ENCODE measurements around the gene PPDPF.

PPDPF gene

GRCh38 chr20:63553251-63553932, 32.8 kb downstream of the PPDPF start:
- DNase-seq = peak; percentile 95

GRCh38 chr20:63553933-63554290, 33.3 kb downstream of the PPDPF start, which contains the start of gene FNDC11:
Gene FNDC11 (plus strand): TSS chr20:63554159. CDS start chr20:63555664, 1,505 bp downstream.
- DNase-seq = peak; percentile 65

- no peak for DNase-seq
Measured at GRCh38 chr20:63554361-63555278, 34.1 kb downstream of the PPDPF start.

- no peak for DNase-seq
Measured at GRCh38 chr20:63555661-63556381, 35.3 kb downstream of the PPDPF start.

GRCh38 chr20:63556873-63557478, 36.4 kb downstream of the PPDPF start:
- no peak for DNase-seq

- DNase-seq = no peak
Measured at GRCh38 chr20:63557481-63557891, 36.9 kb downstream of the PPDPF start.

- no peak for DNase-seq
Measured at GRCh38 chr20:63558804-63559484, 38.4 kb downstream of the PPDPF start.

- DNase-seq = peak; percentile 69
Measured at GRCh38 chr20:63559485-63560332, 39.1 kb downstream of the PPDPF start.

GRCh38 chr20:63560333-63560805, 39.8 kb downstream of the PPDPF start:
- no peak for DNase-seq

GRCh38 chr20:63560856-63561609, 40.5 kb downstream of the PPDPF start:
- DNase-seq = no peak

- DNase-seq = no peak
Measured at GRCh38 chr20:63561624-63562396, 41.2 kb downstream of the PPDPF start.

GRCh38 chr20:63562461-63563224, 42.1 kb downstream of the PPDPF start:
- DNase-seq = no peak

GRCh38 chr20:63563225-63563935, 42.8 kb downstream of the PPDPF start:
- DNase-seq = no peak

- no peak for DNase-seq
Measured at GRCh38 chr20:63564036-63564810, 43.7 kb downstream of the PPDPF start.

- no peak for DNase-seq
Measured at GRCh38 chr20:63565021-63565698, 44.6 kb downstream of the PPDPF start.

GRCh38 chr20:63565699-63566335, 45.3 kb downstream of the PPDPF start:
- DNase-seq = no peak
